ENCODE results near the gene SH2D3C. TPM values are rescaled to one million over a fixed set of nuclear protein-coding genes. Genes with fewer than 3 reads are reported as not detected.

SH2D3C gene
- total and polyA plus RNA-seq, 10 of the 15 experiments (the other 5 are each of a cell fraction or from before 2014, with no cell fraction given) = 1.2 to 23.5 (median 16.2) TPM

DNA sequence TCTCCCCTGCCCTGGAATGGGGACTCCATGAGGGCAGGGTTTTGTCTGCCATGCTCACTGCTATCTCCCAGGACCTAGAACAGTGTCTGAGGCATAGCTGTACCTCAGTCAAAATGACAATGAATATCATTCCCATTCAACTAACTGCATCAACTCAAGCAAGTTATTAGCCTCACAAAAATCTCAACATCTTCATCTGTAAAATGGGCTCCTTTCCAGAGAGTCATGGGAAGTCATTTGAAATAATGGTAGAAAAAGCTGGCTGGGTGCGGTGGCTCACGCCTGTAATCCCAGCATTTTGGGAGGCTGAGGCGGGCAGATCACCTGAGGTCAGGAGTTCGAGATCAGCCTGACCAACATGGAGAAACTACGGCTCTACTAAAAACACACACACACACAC is 9.4 kb downstream of the SH2D3C start:
- Histone ChIP-seq H3K4me3 (no peak overlapping the region), H3K27ac (ENCODE audit: control insufficient read depth, insufficient read depth) (no peak overlapping the region), H3K4me1 (ENCODE audit: control insufficient read depth, insufficient read depth, low read length) (peaks cover 24% of the 10 kb centered on the region), H3K9ac (ENCODE audit: control insufficient read depth, insufficient read depth, low read length) (no peak overlapping the region), H3K9me3 (replicated peaks; ENCODE audit: control insufficient read depth, insufficient read depth, low read length) (no peaks in the 10 kb centered on the region), H3K79me2 (ENCODE audit: control insufficient read depth, insufficient read depth, low read length) (peaks cover 13% of the 10 kb centered on the region), H3K4me2 (ENCODE audit: control insufficient read depth, insufficient read depth) (no peak overlapping the region), H4K20me1 (ENCODE audit: control insufficient read depth, insufficient read depth) (peaks cover 3% of the 10 kb centered on the region; the same call in 1 of the 2 replicates), H3K36me3 (ENCODE audit: control insufficient read depth in 2 of 2, insufficient read depth in 2 of 2, low read length in 1 of 2) (peaks cover 5 to 34% of the 10 kb centered on the region in 2 experiments), H3K27me3 (replicated peaks in 1 of 2; ENCODE audit: control insufficient read depth in 2 of 2, insufficient read depth in 2 of 2, low read length in 1 of 2) (no peaks in the 10 kb centered on the region), H2AFZ (ENCODE audit: control insufficient read depth, low read depth, low read length) (no peak overlapping the region)
- SMC1A ChIA-PET (ENCODE audit: uncharacterized antibody, unreplicated experiment) = interaction anchor here (0.8 to 1.2 kb wide), 3 partner anchors 10 to 16 kb away, joined by 4 to 6 read pairs (median 5); partner anchors contain the start of gene SH2D3C
- DNase-seq (ENCODE audit: low read depth, low spot score) (no peak), FAIRE-seq (no peak), ATAC-seq (no peak)
- intact Hi-C loops (cut with micrococcal nuclease; ENCODE audit: unreplicated experiment) = no loop called here
- in situ Hi-C loops (cut with MboI) = no loop called here
- POLR2A ChIA-PET = interaction anchor here (3.5 to 3.6 kb wide), 2 partner anchors 11 to 16 kb away, joined by 24 to 42 read pairs; partner anchors contain the start of gene CDK9
- WGBS (ENCODE audit: insufficient coverage, insufficient replicate concordance, low lambda C conversion rate, missing lambda C conversion rate) = 94% methylated on average over 5 of the region's 5 CpGs
- CTCF ChIA-PET = interaction anchor here (1.4 to 9.2 kb wide), 5 partner anchors 10 to 152 kb away, joined by 3 to 75 read pairs (median 19); partner anchors contain the start of genes CDK9, SH2D3C and TOR2A
- RAD21 ChIA-PET (ENCODE audit: unreplicated experiment) = interaction anchor here (0.7 to 7.6 kb wide), 2 partner anchors 10 to 15 kb away, joined by 3 to 61 read pairs; partner anchors contain the start of gene CDK9
- no TSS peak for BruUV-seq (replicated peaks)
- TF ChIP-seq, protein P1, sequence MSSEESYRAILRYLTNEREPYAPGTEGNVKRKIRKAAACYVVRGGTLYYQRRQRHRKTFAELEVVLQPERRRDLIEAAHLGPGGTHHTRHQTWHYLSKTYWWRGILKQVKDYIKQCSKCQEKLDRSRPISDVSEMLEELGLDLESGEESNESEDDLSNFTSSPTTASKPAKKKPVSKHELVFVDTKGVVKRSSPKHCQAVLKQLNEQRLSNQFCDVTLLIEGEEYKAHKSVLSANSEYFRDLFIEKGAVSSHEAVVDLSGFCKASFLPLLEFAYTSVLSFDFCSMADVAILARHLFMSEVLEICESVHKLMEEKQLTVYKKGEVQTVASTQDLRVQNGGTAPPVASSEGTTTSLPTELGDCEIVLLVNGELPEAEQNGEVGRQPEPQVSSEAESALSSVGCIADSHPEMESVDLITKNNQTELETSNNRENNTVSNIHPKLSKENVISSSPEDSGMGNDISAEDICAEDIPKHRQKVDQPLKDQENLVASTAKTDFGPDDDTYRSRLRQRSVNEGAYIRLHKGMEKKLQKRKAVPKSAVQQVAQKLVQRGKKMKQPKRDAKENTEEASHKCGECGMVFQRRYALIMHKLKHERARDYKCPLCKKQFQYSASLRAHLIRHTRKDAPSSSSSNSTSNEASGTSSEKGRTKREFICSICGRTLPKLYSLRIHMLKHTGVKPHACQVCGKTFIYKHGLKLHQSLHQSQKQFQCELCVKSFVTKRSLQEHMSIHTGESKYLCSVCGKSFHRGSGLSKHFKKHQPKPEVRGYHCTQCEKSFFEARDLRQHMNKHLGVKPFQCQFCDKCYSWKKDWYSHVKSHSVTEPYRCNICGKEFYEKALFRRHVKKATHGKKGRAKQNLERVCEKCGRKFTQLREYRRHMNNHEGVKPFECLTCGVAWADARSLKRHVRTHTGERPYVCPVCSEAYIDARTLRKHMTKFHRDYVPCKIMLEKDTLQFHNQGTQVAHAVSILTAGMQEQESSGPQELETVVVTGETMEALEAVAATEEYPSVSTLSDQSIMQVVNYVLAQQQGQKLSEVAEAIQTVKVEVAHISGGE (CRISPR knock-in tag; IDR thresholded peaks at IDR 0.05) = no peak
- TF ChIP-seq KAT2A (conservative IDR thresholded peaks at IDR 0.05; ENCODE audit: control insufficient read depth, low read depth, low read length) (no peak), JUNB (IDR thresholded peaks at IDR 0.05) (no peak), SPI1 (IDR thresholded peaks at IDR 0.05; ENCODE audit: borderline replicate concordance, insufficient read depth, low read depth, low read length) (no peak), NBN (IDR thresholded peaks at IDR 0.05) (no peak), CBX5 (IDR thresholded peaks at IDR 0.05; ENCODE audit: low read depth) (no peak), KLF5 (IDR thresholded peaks at IDR 0.05; ENCODE audit: partially characterized antibody) (no peak), ZNF384 (IDR thresholded peaks at IDR 0.05; ENCODE audit: borderline replicate concordance, low read depth, low read length) (no peak), WRNIP1 (IDR thresholded peaks at IDR 0.05; ENCODE audit: borderline replicate concordance, low read depth, low read length) (no peak), EED (IDR thresholded peaks at IDR 0.05; ENCODE audit: low read depth) (no peak), TARDBP (IDR thresholded peaks at IDR 0.05; ENCODE audit: borderline replicate concordance) (no peak), NR2C2 (IDR thresholded peaks at IDR 0.05; ENCODE audit: borderline replicate concordance, control insufficient read depth, insufficient read length, low read depth) (no peak), SUPT20H (IDR thresholded peaks at IDR 0.05; ENCODE audit: borderline replicate concordance, control insufficient read depth, low read depth, low read length) (no peak), ZNF217 (IDR thresholded peaks at IDR 0.05) (no peak), EP300 (IDR thresholded peaks at IDR 0.05; ENCODE audit: borderline replicate concordance in 1 of 2, control insufficient read depth in 1 of 2, low read depth in 2 of 2, low read length in 2 of 2) (no peak)
- TF ChIP-seq, protein P2, sequence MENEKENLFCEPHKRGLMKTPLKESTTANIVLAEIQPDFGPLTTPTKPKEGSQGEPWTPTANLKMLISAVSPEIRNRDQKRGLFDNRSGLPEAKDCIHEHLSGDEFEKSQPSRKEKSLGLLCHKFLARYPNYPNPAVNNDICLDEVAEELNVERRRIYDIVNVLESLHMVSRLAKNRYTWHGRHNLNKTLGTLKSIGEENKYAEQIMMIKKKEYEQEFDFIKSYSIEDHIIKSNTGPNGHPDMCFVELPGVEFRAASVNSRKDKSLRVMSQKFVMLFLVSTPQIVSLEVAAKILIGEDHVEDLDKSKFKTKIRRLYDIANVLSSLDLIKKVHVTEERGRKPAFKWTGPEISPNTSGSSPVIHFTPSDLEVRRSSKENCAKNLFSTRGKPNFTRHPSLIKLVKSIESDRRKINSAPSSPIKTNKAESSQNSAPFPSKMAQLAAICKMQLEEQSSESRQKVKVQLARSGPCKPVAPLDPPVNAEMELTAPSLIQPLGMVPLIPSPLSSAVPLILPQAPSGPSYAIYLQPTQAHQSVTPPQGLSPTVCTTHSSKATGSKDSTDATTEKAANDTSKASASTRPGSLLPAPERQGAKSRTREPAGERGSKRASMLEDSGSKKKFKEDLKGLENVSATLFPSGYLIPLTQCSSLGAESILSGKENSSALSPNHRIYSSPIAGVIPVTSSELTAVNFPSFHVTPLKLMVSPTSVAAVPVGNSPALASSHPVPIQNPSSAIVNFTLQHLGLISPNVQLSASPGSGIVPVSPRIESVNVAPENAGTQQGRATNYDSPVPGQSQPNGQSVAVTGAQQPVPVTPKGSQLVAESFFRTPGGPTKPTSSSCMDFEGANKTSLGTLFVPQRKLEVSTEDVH (IDR thresholded peaks at IDR 0.05; ENCODE audit: low read depth, partially characterized antibody) = no peak
- TF ChIP-seq, protein P3, sequence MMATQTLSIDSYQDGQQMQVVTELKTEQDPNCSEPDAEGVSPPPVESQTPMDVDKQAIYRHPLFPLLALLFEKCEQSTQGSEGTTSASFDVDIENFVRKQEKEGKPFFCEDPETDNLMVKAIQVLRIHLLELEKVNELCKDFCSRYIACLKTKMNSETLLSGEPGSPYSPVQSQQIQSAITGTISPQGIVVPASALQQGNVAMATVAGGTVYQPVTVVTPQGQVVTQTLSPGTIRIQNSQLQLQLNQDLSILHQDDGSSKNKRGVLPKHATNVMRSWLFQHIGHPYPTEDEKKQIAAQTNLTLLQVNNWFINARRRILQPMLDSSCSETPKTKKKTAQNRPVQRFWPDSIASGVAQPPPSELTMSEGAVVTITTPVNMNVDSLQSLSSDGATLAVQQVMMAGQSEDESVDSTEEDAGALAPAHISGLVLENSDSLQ (IDR thresholded peaks at IDR 0.05) = no peak

Data from GM12878 (cell line).